Left colon (tissue), 2 donors: ENCODE data around the gene CALHM3. TPM values are rescaled to one million over a fixed set of nuclear protein-coding genes. Genes with fewer than 3 reads are reported as not detected.

Experiments
- ATAC-seq: fragments of 200-7000 bp; cut with Tn5 transposase; one replicate; pipeline ENCODE4 v1.9.1; 2020; ENCODE audit warnings: mild to moderate bottlenecking, moderate library complexity
- DNase-seq, 2 donors: peaks; one replicate each; pipeline ENCODE4 v3.0.0-alpha.2; 2020
- intact Hi-C, 2 donors: fragments of 100-400 bp; cut with DNase I in 1 of 2; cut with micrococcal nuclease in 1 of 2; formaldehyde crosslinking; loops; one replicate each; pipeline versions ENCODE4 v1.11.2 to v1.14.0; 2022; cut with DNase I, micrococcal nuclease
- total RNA-seq, 2 donors: library from RNA; stranded (reverse); fragmentation: NEBNext Ultra II Directional; extraction: Animal tissue kit (Norgen Biotek cat#: 25700); gene quantifications; one replicate each; pipeline ENCODE4 v1.2.1, GENCODE V29; 2021
- donor health status: DM: no; HTN: no; CAD: no.
- donor health status: DM: yes; HTN: yes; CAD: no.

Gene CALHM3
- total RNA-seq, 2 donors from 2014 or later = not detected

GRCh38 chr10:103456074-103456660, 22.9 kb downstream of the CALHM3 start:
- intact Hi-C loops = no loop called here
- DNase-seq = no peak
- no peak for ATAC-seq

GRCh38 chr10:103455235-103455634, 23.8 kb downstream of the CALHM3 start:
- no peak for DNase-seq
- intact Hi-C loops = no loop called here
- ATAC-seq = no peak

GRCh38 chr10:103454026-103454425, 25.0 kb downstream of the CALHM3 start:
- no peak for ATAC-seq
- no peak for DNase-seq
- intact Hi-C loops = no loop called here

GRCh38 chr10:103452506-103453230, 26.4 kb downstream of the CALHM3 start:
- DNase-seq = no peak
- intact Hi-C loops = no loop called here
- no peak for ATAC-seq

- intact Hi-C loops = no loop called here
- ATAC-seq (peak; percentile 80), DNase-seq (peak; percentile 45 to 64)
Observed at GRCh38 chr10:103451831-103452505, 27.1 kb downstream of the CALHM3 start, which contains the start of gene CALHM2. Gene CALHM2, minus strand, starts transcription at chr10:103452370. Its CDS starts 2,429 bp downstream, at chr10:103449941.

- peak; percentile 22 for ATAC-seq
Observed at GRCh38 chr10:103451091-103451813, 27.8 kb downstream of the CALHM3 start.

GRCh38 chr10:103450201-103450695, 28.8 kb downstream of the CALHM3 start:
- intact Hi-C loops = no loop called here
- ATAC-seq (no peak), DNase-seq (no peak)

More at GRCh38 chr10:103451091-103451813, 27.8 kb downstream of the CALHM3 start:
- DNase-seq = peak; percentile 57
- intact Hi-C loops = no loop called here

GRCh38 chr10:103449208-103450144, 29.6 kb downstream of the CALHM3 start:
- DNase-seq = no peak
- no peak for ATAC-seq
- intact Hi-C loops = no loop called here

GRCh38 chr10:103448746-103449145, 30.3 kb downstream of the CALHM3 start:
- intact Hi-C loops = no loop called here
- ATAC-seq (no peak), DNase-seq (peak in 1 of 2 donors; percentile 40)

- intact Hi-C loops = no loop called here
- DNase-seq (no peak), ATAC-seq (no peak)
Observed at GRCh38 chr10:103447187-103447586, 31.9 kb downstream of the CALHM3 start.

GRCh38 chr10:103445767-103446567, 33.1 kb downstream of the CALHM3 start:
- ATAC-seq = peak; percentile 13
- DNase-seq = peak in 1 of 2 donors; percentile 53
- intact Hi-C loops = no loop called here

- intact Hi-C loops = no loop called here
- ATAC-seq (no peak), DNase-seq (no peak)
Observed at GRCh38 chr10:103445366-103445765, 33.7 kb downstream of the CALHM3 start.

- no peak for ATAC-seq
- intact Hi-C loops = no loop called here
- no peak for DNase-seq
Observed at GRCh38 chr10:103444478-103444877, 34.6 kb downstream of the CALHM3 start.

- DNase-seq (no peak), ATAC-seq (no peak)
- intact Hi-C loops = no loop called here
Observed at GRCh38 chr10:103443475-103444185, 35.4 kb downstream of the CALHM3 start.

- no peak for ATAC-seq
- intact Hi-C loops = no loop called here
- DNase-seq = no peak
Observed at GRCh38 chr10:103442031-103442461, 37.0 kb downstream of the CALHM3 start.

- no peak for DNase-seq
- no peak for ATAC-seq
- intact Hi-C loops = no loop called here
Observed at GRCh38 chr10:103441611-103442010, 37.4 kb downstream of the CALHM3 start.

GRCh38 chr10:103441206-103441605, 37.8 kb downstream of the CALHM3 start:
- intact Hi-C loops = no loop called here
- ATAC-seq (no peak), DNase-seq (no peak)
